ENCODE results near the gene KCP.

Gene KCP

DNA sequence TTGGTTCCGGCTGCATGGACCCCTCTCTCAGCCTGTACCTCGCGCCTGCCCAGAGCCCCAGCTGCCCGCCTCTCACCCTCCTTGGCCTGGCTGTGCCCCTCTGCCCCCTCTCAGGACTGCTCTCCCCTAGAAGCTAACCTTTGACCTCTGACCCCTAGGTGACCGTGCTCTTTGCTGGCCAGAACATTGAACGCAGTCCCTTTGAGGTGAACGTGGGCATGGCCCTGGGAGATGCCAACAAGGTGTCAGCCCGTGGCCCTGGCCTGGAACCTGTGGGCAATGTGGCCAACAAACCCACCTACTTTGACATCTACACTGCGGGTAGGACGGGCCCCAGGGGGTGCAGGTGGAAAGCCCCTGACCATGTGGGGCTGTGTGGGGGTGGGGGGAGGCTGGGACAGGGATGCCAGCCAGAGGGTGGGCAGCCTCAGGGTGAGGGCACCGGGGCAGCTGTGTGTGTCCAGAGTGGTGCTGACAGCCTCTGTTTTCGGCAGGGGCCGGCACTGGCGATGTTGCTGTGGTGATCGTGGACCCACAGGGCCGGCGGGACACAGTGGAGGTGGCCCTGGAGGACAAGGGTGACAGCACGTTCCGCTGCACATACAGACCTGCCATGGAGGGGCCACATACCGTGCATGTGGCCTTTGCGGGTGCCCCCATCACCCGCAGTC lies 72.3 kb downstream of the KCP start:
- no peak for DNase-seq (ENCODE audit: low read depth)

DNA sequence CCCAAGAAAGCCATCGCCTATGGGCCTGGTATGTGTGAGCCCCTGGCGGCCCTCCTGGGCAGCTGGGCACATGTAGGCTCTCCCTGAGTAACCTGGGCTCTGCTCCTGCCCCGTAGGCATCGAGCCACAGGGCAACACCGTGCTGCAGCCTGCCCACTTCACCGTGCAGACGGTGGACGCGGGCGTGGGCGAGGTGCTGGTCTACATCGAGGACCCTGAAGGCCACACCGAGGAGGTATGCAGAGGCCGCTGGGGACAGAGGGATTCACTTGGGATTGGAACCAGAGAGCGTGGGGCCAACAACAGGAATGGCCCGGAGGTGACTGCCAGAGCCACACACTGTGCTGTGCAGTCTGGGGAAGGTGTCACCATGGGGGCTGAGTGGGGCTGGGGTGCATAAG lies 73.0 kb downstream of the KCP start:
- DNase-seq (ENCODE audit: low read depth), result no peak

- no peak for DNase-seq (ENCODE audit: low read depth)
Measured at GRCh38 chr7:128836729-128837348, 73.7 kb downstream of the KCP start.

DNA sequence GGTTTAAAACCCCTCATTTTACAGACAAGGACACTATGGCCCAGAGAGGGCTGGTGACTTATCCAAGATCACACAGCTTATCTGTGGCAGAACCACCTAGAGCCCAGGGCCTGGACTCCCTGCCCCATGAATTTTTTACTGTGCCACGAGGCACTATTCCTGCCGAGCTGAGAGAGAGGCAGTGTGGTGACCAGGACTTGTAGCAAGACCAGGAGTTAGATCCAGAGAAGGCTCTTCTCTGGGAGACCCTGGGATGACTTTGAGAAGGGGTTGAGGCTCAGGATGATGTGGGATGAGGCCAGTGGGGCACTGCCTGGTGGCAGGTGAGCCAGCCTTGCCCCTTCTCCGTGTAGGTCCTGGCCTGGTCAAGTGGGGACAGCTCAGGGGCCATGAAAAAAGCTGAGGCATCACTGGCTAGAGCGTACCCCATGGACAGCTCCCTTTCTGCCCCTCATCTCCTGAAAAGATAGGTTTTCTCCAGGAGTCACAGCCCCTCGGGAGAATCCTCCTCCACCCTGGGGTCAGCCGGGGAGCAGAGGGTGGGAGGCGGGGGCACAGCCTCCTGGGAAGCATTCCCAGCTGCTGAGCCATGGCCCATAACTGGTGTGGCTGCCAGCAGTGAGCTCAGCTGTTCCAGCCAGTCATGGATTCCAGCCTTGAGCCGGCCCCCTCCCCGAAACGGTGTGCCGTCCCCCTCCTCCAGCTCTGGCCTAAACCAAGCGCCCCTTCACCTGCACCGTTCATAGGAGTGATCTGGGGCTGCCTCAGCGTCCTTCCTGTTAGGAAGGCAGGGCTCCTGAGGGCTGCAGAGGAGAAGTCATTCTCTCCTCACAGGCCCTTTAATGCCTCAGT lies 74.5 kb downstream of the KCP start:
- DNase-seq (ENCODE audit: low read depth), result no peak

DNA sequence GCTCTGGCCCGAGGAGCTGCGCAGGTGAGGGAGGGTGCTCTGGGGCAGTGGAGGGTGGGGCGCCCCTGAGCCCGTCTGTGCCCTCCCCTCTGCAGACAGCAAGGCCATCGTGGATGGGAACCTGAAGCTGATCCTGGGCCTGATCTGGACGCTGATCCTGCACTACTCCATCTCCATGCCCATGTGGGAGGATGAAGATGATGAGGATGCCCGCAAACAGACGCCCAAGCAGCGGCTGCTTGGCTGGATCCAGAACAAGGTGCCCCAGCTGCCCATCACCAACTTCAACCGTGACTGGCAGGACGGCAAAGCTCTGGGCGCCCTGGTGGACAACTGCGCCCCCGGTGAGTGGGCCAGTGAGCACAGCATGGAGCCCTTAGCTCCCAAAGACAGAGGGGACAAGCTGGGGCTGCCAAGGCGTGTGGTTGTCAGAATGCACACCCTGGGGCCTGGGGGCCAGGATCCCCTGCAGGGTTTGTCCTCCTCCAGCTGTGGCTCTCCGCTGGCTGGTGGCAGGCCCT lies 75.2 kb downstream of the KCP start:
- DNase-seq (ENCODE audit: low read depth), result no peak

DNA sequence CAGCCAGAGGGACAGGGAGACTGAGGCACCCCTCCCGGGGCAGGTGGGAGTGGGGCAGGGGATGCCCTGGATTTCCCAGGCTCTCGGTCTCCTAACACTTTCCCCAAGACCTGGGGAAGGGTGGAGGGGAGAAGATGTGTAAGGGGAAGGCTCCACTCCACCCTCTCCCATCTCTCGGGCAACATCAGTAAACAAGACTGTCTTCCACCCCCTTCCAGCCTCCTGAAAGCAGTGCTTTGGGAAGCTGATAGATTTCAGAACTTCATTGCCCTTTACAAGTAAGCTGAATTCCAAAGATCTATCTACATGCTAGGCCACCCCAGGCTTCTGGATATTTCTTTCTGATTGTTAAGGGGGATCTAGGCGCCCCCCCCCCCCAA lies 76.6 kb downstream of the KCP start:
- no peak for DNase-seq (ENCODE audit: low read depth)

- DNase-seq (ENCODE audit: low read depth), result no peak
Measured at GRCh38 chr7:128833148-128833945, 77.2 kb downstream of the KCP start.

DNA sequence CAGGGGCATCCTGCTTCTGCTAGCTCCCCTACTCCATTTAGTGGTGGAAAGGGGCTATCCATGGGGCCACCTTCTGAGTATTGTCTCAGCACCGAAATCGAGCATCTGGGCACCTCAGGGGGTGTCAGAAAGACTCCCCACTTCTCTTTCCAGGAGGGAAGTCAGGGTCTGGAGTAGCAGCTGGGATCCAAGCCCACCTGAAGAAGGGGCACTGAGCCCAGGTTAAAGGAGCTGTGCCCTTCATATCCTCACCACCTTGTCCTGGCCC lies 77.7 kb downstream of the KCP start:
- DNase-seq (ENCODE audit: low read depth), result no peak

DNA sequence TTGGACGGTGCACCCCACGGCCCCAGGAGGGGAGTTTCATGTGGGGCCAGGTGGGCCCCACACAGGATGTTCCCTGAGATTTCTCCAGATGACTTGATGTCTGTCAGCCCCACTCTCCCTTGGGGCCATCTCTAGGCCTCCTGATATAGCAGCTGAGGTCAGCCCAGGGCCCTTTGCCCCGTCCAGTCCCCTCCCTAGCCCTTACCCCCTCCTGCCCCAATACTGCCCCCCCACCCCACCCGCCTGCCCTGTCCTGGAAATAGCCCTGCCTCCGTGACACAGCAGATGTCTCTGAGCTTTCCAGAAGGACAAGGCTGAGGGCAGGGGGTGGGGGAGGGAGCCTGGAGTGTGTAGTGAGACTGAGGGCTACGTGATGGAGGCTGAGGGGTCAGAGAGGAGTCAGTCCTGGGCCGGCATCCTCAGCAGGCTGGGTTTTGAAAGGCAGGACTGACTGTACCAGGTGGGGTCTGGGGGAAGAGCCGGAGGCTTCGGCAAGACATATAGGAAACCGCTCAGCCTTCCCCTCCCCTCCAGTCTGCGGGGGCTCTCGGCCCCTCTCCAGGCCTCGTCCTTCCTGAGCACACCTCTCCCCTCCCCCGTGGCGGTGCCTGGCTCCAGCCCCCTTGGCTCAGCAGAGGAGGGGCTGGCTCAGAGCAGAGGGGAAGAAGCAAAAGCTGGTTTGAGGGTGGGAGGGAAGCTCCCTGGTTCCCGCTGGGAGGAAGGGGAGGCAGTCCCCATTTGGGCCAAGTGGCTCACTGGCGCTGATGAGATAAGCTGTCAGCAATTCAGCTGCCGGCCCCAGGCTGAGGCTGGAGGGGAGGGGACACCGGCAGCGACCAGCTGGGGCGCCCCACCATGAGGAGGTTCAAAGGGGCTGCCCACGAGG lies 78.3 kb downstream of the KCP start:
- DNase-seq (ENCODE audit: low read depth), result no peak

DNA sequence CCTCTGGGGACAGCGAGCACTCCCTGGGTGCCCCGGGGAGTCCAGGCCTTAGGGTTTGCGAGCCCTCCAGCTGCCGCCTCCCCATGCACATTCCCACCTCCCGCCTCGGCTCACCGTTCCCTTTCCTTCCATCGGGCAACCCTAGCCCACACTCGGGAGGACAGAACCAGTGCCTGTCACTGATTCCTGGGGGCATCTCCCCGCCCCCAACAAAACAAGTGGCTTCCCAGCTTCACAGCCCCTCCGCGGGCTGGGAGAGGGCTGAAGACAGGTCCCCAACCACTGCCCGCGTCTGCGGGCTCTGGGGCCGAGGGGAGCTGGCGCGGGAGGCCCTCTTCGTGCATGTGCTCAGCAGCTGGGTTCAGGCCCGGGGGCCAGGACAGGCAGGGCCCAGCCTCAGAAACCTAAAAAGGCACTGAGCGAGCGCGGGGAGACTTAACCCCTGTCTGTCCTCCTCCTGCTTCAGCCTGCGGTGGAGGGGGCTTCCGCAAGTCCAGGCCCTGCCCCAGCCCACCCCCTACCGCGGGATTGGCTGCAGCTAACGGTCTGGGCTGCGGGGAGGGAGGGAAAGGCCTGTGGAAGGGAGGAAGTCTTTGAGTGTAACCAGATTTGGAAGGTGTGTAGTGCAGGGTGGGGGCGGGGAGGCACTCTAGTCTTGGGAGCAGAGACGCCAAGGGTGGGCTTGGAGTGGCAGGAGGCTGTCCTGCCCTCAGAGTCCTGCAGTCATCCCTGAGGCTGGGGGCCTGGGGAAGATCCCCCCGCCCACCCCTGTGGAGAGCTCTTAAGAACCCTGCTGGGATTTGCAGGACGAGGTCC lies 79.1 kb downstream of the KCP start:
- DNase-seq (ENCODE audit: low read depth), result no peak

GRCh38 chr7:128830231-128831177 lies 80.0 kb downstream of the KCP start, which contains the start of gene FLNC:
TSS of gene FLNC (plus strand) at chr7:128830406. CDS start at chr7:128830638, 232 bp downstream.
- peak; percentile 13 for DNase-seq (ENCODE audit: low read depth)

- DNase-seq (ENCODE audit: low read depth), result no peak
Measured at GRCh38 chr7:128829391-128830166, 80.9 kb downstream of the KCP start.

GRCh38 chr7:128827971-128828711 lies 82.4 kb downstream of the KCP start:
- DNase-seq (ENCODE audit: low read depth), result no peak

GRCh38 chr7:128827248-128827958 lies 83.1 kb downstream of the KCP start:
- DNase-seq (ENCODE audit: low read depth), result no peak

- DNase-seq (ENCODE audit: low read depth), result no peak
Measured at GRCh38 chr7:128826916-128827247, 83.6 kb downstream of the KCP start.

All from stimulated activated CD4-positive, alpha-beta T cell treated with anti-CD3 and anti-CD28 coated beads, Interleukin-2, amount 100 ng/mL, for 4 hours (primary cell).